ENCODE results near the gene GPBAR1. TPM values are rescaled to one million over a fixed set of nuclear protein-coding genes. Genes with fewer than 3 reads are reported as not detected.

Gene GPBAR1
- total and polyA plus RNA-seq, 2 of the 8 experiments (the other 6 are each of a cell fraction or from before 2014, with no cell fraction given), result 0.32 to 0.59 TPM

DNA sequence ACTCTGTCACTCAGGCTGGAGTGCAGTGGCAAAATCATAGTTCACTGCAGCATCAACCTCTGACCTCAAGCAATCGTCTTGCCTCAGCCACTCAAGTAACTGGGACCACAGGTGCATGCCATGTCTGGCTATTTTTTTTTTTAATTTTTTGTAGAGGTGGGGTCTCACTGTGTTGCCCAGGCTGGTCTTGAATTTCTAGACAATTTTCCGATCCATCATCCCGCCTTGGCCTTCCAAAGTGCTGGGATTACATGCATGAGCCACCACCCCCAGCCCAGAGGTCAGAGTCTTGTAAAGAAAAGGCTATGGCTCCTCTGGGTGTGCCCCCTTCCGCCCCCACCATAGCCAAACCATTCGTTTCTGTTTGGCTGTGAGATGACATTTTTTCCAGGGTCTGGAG, 44.6 kb downstream of the GPBAR1 start:
- no peak overlapping the region for H3K27ac ChIP-seq (ENCODE audit: low read depth, low read length)
- no peak overlapping the region for H4K8ac ChIP-seq (ENCODE audit: extremely low read depth, insufficient read depth, low read length)
- POLR2A ChIA-PET (ENCODE audit: partially characterized antibody), result no interaction called here
- DNase-seq (ENCODE audit: low read depth in 1 of 2, low spot score in 2 of 2) (no peak), FAIRE-seq (no peak)
- H3K14ac ChIP-seq (ENCODE audit: insufficient read length), result no peak overlapping the region
- H3K4me2 ChIP-seq (ENCODE audit: insufficient read depth in 1 of 2, low read depth in 2 of 2, low read length in 2 of 2), result no peak overlapping the region
- H3K4ac ChIP-seq (replicated peaks; ENCODE audit: insufficient read length, low read depth, low read length), result no peak overlapping the region
- H4K20me1 ChIP-seq (replicated peaks in 1 of 2; ENCODE audit: control insufficient read depth in 1 of 2, insufficient read depth in 2 of 2, low read length in 2 of 2), result no peaks in the 10 kb centered on the region
- CTCF ChIA-PET (ENCODE audit: partially characterized antibody), result interaction anchor here (0.9 to 7.6 kb wide), 4 partner anchors 19 to 89 kb away, joined by 3 to 96 read pairs (median 4); no protein-coding TSS in a partner anchor
- H2BK5ac ChIP-seq (ENCODE audit: low read depth, low read length), result no peak overlapping the region
- no peak overlapping the region for H2BK20ac ChIP-seq (ENCODE audit: low read length)
- no peak overlapping the region for H3K9ac ChIP-seq (replicated peaks in 1 of 4; ENCODE audit: extremely low read depth in 1 of 4, low read depth in 3 of 4, low read length in 3 of 4)
- H4K5ac ChIP-seq (ENCODE audit: insufficient read length, low read depth, low read length), result no peak overlapping the region
- no peak overlapping the region for H2BK12ac ChIP-seq (ENCODE audit: low read depth, low read length)
- H3K9me3 ChIP-seq (ENCODE audit: insufficient read depth in 2 of 2, low read depth in 1 of 2, low read length in 1 of 2), result no peaks in the 10 kb centered on the region
- H3K4me3 ChIP-seq (ENCODE audit: extremely low read depth in 1 of 4, insufficient read depth in 2 of 4, low read depth in 3 of 4, low read length in 4 of 4), result no peak overlapping the region
- no peaks in the 10 kb centered on the region for H3K79me1 ChIP-seq (ENCODE audit: low read depth, low read length)
- H3K56ac ChIP-seq (replicated peaks; ENCODE audit: insufficient read length, low read depth, low read length), result no peak overlapping the region
- no peaks in the 10 kb centered on the region for H3K4me1 ChIP-seq (replicated peaks in 1 of 4; ENCODE audit: control insufficient read depth in 3 of 4, insufficient read depth in 4 of 4, low read length in 3 of 4)
- H4K91ac ChIP-seq (replicated peaks; ENCODE audit: insufficient read length, low read length), result no peak overlapping the region
- no peak overlapping the region for H2AFZ ChIP-seq (ENCODE audit: low read length)
- H2BK120ac ChIP-seq (replicated peaks; ENCODE audit: low read depth, low read length), result no peak overlapping the region
- no peaks in the 10 kb centered on the region for H3K36me3 ChIP-seq (ENCODE audit: control insufficient read depth in 2 of 4, insufficient read depth in 4 of 4, low read length in 3 of 4)
- no peak overlapping the region for H2BK15ac ChIP-seq (ENCODE audit: low read length)
- no peaks in the 10 kb centered on the region for H3K79me2 ChIP-seq (ENCODE audit: control insufficient read depth in 1 of 2, insufficient read depth in 2 of 2, low read length in 2 of 2)
- H3K18ac ChIP-seq (ENCODE audit: extremely low read depth, low read length), result no peak overlapping the region
- no peaks in the 10 kb centered on the region for H3K23me2 ChIP-seq (ENCODE audit: low read depth, low read length)
- no peak overlapping the region for H3K23ac ChIP-seq (ENCODE audit: insufficient read length)
- H2AK5ac ChIP-seq (ENCODE audit: low read depth, low read length), result no peak overlapping the region
- 91% methylated on average over 5 of the region's 5 CpGs; no CpG with 5 or more reads in 1 of the 2 experiments for WGBS, 2 experiments (ENCODE audit: extremely low coverage in 1 of 2, insufficient coverage in 1 of 2, insufficient read length in 1 of 2, insufficient replicate concordance in 2 of 2, low coverage in 1 of 2, low lambda C conversion rate in 2 of 2, missing lambda C conversion rate in 1 of 2)
- H3K27me3 ChIP-seq (replicated peaks in 1 of 4; ENCODE audit: control insufficient read depth in 3 of 4, extremely low read depth in 1 of 4, insufficient read depth in 3 of 4, low read length in 3 of 4), result no peaks in the 10 kb centered on the region
- TF ChIP-seq, protein P1, sequence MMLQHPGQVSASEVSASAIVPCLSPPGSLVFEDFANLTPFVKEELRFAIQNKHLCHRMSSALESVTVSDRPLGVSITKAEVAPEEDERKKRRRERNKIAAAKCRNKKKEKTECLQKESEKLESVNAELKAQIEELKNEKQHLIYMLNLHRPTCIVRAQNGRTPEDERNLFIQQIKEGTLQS (IDR thresholded peaks at IDR 0.05; ENCODE audit: insufficient read depth, low read depth, low read length), result no peak
- no peak for TF ChIP-seq SP2 (IDR thresholded peaks at IDR 0.05; ENCODE audit: low read length)
- TF ChIP-seq POLR2AphosphoS5 (IDR thresholded peaks at IDR 0.05; ENCODE audit: low read depth, low read length), result no peak
- TF ChIP-seq SUZ12 (IDR thresholded peaks at IDR 0.05; ENCODE audit: low read length), result no peak
- no peak for TF ChIP-seq SP1 (IDR thresholded peaks at IDR 0.05; ENCODE audit: low read depth, low read length)
- no peak for TF ChIP-seq CHD2 (IDR thresholded peaks at IDR 0.05; ENCODE audit: low read length)
- no peak for TF ChIP-seq CHD1 (IDR thresholded peaks at IDR 0.05; ENCODE audit: low read depth, low read length)
- TF ChIP-seq EZH2 (IDR thresholded peaks at IDR 0.05; ENCODE audit: low read depth, low read length, severe bottlenecking), result no peak
- TF ChIP-seq, protein P2, sequence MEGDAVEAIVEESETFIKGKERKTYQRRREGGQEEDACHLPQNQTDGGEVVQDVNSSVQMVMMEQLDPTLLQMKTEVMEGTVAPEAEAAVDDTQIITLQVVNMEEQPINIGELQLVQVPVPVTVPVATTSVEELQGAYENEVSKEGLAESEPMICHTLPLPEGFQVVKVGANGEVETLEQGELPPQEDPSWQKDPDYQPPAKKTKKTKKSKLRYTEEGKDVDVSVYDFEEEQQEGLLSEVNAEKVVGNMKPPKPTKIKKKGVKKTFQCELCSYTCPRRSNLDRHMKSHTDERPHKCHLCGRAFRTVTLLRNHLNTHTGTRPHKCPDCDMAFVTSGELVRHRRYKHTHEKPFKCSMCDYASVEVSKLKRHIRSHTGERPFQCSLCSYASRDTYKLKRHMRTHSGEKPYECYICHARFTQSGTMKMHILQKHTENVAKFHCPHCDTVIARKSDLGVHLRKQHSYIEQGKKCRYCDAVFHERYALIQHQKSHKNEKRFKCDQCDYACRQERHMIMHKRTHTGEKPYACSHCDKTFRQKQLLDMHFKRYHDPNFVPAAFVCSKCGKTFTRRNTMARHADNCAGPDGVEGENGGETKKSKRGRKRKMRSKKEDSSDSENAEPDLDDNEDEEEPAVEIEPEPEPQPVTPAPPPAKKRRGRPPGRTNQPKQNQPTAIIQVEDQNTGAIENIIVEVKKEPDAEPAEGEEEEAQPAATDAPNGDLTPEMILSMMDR (IDR thresholded peaks at IDR 0.05; ENCODE audit: control extremely low read depth in 1 of 3, insufficient read depth in 1 of 3, low read depth in 1 of 3, low read length in 3 of 3), result no peak
- no peak for TF ChIP-seq KDM1A (IDR thresholded peaks at IDR 0.05; ENCODE audit: borderline replicate concordance, low read length)
- no peak for TF ChIP-seq HDAC2 (IDR thresholded peaks at IDR 0.05; ENCODE audit: borderline replicate concordance in 1 of 2, low read depth in 2 of 2, low read length in 2 of 2)
